ENCODE data around the gene AGAP3.

Gene AGAP3

GRCh38 chr7:151062399-151063211 lies 23.7 kb upstream of the AGAP3 start:
- peak; percentile 67 to 69 for DNase-seq (ENCODE audit: low read depth in 2 of 2)
- peak overlapping the region; percentile 23 to 26 for H3K4me3 ChIP-seq (replicated peaks in 1 of 2; ENCODE audit: low read depth in 2 of 2, low read length in 2 of 2)
- no peak for TF ChIP-seq CTCF (IDR thresholded peaks at IDR 0.05; ENCODE audit: low read depth, low read length)

GRCh38 chr7:151063212-151063561 lies 23.1 kb upstream of the AGAP3 start:
- DNase-seq (ENCODE audit: low read depth in 2 of 2) = peak; percentile 67 to 70
- no peak overlapping the region for H3K4me3 ChIP-seq (replicated peaks in 1 of 2; ENCODE audit: low read depth in 2 of 2, low read length in 2 of 2)
- no peak for TF ChIP-seq CTCF (IDR thresholded peaks at IDR 0.05; ENCODE audit: low read depth, low read length)

GRCh38 chr7:151064454-151064853 lies 21.8 kb upstream of the AGAP3 start:
- no peak for DNase-seq (ENCODE audit: low read depth in 2 of 2)
- no peak for TF ChIP-seq CTCF (IDR thresholded peaks at IDR 0.05; ENCODE audit: low read depth, low read length)
- no peak overlapping the region for H3K4me3 ChIP-seq (replicated peaks in 1 of 2; ENCODE audit: low read depth in 2 of 2, low read length in 2 of 2)

- no peak for TF ChIP-seq CTCF (IDR thresholded peaks at IDR 0.05; ENCODE audit: low read depth, low read length)
- DNase-seq (ENCODE audit: low read depth in 2 of 2) = no peak
- no peak overlapping the region for H3K4me3 ChIP-seq (replicated peaks in 1 of 2; ENCODE audit: low read depth in 2 of 2, low read length in 2 of 2)
These were observed 21.3 kb upstream of the AGAP3 start for GRCh38 chr7:151064993-151065392.

GRCh38 chr7:151065516-151065915 lies 20.8 kb upstream of the AGAP3 start:
- no peak for TF ChIP-seq CTCF (IDR thresholded peaks at IDR 0.05; ENCODE audit: low read depth, low read length)
- H3K4me3 ChIP-seq (replicated peaks in 1 of 2; ENCODE audit: low read depth in 2 of 2, low read length in 2 of 2) = no peak overlapping the region
- no peak for DNase-seq (ENCODE audit: low read depth in 2 of 2)

- DNase-seq (ENCODE audit: low read depth in 2 of 2) = no peak
- no peak for TF ChIP-seq CTCF (IDR thresholded peaks at IDR 0.05; ENCODE audit: low read depth, low read length)
- H3K4me3 ChIP-seq (replicated peaks in 1 of 2; ENCODE audit: low read depth in 2 of 2, low read length in 2 of 2) = no peak overlapping the region
These were observed 19.9 kb upstream of the AGAP3 start for GRCh38 chr7:151066273-151066974.
